ENCODE data around the gene DENND6B.
A peak's percentile ranks its signal among the peaks of the same experiment; 100 is the strongest.

The DENND6B gene

DNA sequence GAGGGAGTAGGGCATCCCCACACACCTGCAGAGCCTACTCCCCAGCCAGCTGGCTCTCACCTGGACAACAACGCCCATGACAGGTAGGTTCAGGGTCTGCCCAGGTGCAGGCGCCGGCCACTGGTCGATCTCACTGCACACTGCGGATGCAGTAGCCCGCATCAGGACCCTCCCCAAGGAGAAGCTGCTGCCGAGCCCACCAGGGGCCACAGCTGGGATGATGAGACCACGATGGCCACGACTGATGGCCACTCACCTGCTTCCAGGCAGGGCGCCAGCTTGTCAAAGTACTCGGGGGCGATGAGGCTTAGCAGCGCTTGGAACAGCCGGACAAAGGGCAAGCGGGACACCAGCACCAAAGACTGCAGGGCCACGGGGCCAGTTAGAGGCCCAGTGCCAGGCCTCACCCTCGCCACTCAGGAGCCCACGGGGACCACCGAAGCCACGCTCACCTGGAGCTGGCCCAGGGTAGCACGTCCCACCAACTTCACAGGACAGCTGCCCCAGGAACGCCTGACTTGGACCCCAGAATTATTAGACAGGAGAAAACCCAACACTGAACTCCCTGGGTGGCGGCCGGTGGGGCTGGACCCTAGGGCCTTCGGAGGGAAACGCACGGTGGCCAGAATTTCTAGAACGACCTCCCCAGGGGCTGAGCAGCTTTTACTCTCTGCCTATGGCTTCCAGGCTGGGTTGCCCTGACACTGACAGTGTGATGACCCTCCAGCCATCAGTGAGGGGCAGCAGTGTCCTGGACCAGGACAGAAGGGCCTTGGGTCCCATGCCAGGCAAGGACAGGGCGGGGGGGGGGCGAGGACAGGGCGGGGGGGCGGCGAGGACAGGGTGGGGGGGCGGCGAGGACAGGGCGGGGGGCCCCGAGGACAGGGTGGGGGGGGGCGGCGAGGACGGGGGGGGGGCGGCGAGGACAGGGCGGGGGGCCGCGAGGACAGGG lies 10.4 kb downstream of the DENND6B start:
- DNase-seq (ENCODE audit: low read depth): no peak

DNA sequence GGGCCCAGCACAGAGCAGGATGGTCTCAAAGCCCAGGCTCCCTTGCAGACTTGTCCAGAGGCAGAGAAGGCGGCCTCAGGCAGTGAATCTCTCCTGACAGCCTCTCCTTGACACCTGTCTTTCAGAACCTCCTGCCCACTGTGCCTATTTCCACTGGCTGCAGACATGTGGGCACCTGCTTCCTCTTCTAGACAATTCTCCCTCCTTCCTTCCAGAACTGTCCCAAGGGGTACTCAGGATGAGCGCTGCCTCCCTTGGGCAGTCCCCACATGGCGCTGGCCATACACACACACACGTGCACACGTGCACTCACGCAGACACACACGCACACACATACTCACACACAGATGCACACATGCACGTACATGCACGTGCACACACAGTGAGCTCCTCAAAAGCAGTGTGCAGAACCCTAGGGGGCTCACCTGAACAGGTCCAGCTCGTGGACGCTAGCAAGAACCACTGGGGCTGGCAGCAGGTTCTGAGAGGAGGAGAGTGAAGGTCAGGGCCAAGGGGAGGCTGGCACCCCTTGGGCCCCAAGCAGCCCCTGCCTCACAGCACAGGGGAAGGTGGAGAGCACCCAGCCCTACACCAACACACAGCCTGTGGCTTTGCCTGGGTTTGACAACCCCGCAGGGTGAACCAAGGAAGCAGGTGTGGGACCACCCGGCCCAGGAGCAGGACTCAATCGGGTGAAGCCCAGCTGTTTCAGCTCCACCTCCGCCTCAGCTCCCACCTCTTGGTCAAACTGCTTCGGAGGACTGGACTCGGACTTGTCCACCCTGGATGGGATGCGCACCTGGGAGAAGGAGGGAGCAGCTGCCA lies 11.3 kb downstream of the DENND6B start:
- no peak for DNase-seq (ENCODE audit: low read depth)

DNA sequence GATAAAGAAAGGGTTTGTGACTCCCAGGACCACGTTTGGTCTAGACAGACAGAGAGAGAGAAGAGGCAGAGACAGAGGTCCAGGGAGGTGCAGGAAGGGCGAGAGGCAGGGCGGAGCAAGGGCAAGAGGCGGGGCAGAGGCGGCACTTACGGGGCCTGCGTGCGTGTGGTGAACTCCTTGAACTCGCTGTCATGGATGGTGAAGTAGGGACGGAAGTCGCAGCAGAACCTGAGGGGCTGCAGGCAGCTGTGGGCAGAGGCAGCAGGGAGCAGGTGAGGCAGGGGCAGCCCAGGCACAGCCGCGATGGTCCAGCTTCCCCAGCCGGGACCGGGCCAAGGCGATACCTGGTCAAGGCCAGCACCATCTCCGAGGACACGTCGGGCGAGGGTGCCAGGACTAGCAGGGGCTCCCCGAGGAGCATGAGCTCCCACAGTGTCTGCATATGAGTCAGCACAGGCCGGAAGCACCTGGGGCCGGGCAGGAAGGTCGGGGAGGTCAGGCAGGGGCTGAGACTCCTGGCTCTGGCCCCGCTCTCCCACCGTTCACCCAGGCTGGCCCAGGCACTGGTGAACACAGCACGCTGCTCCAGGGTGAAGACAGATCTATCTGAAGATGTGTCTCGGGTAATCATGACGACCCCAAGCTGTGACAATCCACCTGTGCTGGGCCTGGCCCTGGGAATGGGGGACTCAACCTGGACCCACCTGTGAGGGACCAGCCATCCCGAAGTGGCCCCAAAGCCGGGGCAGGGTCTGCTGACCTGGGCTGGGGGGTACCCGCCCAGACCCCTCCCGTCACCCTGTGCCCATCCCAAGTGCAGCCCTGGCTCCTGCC lies 12.1 kb downstream of the DENND6B start:
- peak; percentile 76 for DNase-seq (ENCODE audit: low read depth)

DNA sequence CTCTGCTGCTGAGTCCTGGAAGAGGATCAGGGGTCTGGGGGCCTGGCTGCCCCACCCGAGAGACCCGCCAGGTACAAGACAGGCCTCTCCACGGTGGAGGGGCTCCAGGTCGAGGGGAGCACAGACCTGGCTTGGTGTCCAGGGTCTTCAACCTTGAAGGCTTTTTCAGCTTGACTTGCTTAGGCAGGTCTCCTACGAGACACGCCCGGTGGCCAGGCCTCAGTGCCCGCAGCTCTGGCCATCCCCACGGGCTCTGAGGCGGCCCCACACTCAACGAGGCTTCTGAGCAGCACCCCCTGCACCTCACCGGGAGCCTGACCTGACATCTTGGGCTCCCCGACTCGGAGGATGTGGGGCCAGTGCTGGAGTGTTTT lies 12.7 kb downstream of the DENND6B start:
- DNase-seq (ENCODE audit: low read depth): no peak

DNA sequence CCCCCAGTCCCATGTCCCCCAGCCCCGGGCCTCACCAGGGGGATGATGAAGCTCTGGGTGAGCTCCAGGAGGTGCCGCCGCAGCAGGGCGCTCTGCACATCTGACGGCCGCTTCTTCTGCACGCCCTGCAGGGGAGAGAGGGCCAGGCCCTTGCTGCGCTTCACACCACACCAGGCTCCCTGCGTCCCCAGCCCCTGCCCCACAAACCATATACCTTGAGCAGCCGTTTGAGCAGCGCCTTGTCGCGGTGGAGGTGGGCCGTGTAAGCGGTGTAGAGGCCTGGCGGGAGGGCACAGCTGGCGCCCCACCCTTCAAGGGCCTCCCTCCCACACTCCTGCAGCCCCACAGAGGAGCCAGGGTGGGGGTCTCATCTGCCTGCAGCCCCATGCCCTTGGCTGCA lies 13.2 kb downstream of the DENND6B start:
- no peak for DNase-seq (ENCODE audit: low read depth)

DNA sequence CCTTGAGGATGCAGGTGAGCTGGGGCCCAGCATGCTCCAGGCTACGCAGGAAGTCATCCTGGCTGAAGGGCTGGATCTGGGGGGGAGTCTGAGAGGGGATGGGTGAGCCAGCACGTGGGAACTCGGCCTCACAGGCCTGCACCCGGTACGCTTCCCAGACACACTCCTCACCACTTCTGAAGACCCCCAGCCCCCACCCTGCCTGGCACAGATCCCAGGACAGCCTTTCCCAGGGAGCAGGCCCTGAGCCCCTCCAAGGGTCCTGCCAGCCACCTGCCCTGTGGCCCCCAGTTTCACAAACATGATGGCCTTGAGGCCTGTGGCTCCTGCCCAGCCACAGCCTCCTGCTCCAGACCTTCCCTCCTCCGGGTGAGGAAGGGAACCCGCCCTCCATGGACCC lies 13.8 kb downstream of the DENND6B start:
- no peak for DNase-seq (ENCODE audit: low read depth)

DNA sequence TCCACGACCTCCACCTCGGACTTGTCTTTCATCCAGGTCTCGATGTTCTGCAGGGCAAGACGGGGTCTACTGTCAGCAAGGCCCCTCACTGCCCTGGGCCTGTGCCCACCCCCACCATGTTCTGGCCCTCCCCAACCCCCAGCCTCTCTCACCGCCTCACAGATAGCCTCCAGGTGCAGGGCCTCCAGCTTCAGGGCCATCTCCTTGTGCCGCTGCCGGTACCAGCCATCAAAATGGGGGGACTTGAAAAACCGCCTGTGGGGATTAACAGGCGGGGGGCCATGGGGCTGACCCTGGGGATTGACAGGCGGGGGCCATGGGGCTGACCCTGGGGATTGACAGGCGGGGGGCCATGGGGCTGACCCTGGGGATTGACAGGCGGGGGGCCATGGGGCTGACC lies 14.4 kb downstream of the DENND6B start:
- no peak for DNase-seq (ENCODE audit: low read depth)

DNA sequence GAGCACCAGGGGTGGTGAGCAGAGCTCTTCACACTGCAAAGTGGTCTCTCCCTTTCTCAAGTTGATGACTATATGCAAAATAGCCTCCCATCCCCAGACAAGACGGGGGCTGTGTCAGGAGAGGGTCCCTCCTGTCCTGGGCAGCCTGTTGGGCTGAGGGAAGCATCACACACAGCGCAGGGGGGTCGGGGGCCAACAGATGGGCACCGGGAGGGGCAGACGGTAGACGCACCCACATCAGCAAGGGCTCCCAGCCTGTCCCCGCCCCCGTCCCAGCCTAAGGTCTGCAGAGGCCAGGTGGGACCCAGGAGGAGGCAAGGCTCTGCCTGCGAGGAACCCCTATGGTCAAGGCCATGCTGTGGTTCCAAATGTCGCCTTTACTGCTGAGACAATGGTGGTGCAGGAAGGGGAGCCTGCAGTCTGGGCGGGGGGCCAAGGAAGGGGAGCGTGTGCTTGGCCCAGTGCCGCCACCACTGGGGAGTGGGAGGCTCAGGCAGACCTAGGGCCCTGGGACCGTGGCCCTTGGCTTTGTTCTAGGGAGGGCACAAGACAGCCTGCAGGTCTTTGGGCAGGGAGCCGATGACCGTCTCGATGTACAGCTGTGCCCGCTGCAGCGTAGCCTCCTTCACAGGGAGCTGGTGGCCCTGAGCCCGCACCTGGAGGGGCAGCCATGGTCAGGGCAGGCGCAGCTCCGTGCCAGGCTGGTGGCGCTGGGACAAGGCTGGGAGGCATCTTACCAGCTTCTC lies 15.0 kb downstream of the DENND6B start:
- DNase-seq (ENCODE audit: low read depth): no peak

DNA sequence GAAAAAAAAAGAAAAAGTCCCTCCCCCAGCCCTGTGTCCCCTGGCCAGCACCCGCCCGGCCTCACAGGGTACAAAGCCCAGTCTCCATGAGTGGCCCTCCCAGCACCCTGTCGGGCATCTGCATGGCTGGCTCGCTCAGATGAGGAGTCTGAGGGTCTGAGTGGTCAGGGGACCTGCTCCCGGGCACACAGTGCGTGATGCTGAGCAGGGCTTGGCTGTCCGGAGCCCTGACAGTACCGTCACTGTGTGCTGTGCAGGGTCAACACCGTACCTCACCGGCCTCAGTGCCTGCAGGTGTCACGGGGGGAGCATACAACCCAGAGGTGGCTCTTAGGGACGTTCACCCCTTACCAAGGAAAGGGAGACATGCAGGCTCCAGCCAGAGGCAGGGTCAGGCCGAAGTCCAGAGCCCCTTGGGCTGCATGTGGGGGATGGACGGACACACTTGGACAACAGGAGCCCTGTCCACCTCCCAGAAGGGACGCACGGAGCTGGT lies 15.8 kb downstream of the DENND6B start:
- DNase-seq (ENCODE audit: low read depth): no peak

DNA sequence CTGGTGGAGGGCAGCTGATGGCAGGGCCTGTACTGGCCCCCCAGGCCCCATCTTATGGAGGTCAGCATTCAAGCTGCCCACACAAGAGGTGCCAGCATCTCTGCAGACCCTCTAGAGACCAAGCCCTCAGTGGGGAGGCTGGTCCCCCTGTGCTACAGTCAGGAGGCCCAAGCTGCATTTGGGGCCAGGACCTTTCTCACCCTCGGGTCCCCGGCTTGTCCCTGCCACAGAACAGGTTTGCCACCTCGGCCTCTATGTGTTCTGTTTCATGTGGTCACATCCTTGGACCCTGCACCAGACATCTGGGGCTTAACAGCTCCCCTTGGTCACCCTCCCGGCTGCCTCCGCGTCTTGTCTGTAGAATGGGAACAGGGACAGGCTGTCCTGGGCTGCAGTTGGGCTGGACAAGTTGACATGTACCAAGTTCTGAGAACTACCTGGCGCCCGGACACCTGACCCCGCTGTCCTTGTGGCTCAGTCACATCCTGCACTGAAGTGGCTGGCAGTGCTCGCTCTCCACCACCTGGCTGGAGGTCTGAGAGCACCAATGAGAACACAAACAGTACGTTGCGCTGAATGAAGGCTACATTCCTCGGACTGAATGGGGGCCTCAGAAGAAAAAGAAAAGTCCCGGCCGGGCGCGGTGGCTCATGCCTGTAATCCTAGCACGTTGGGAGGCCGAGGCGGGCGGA lies 16.6 kb downstream of the DENND6B start:
- no peak for DNase-seq (ENCODE audit: low read depth)

DNA sequence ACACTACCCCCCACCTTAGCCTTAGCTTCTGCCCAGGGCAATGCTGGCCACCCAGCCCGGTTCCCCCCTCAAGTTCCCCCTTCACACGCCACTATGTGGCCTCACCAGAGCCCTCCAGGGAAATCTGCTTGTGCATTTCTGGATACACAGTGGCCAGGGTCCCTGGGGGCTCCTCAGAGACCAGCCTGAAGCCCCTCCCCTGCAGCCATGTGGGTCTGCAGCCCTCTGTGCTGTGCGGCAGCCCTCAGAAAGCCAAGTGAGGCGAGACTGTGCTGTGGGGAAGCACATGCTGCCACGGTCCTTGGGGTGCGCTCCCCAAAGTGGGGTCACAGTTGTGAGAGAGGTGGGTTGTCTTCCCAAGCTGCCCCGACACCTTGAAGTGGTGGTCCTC lies 17.2 kb downstream of the DENND6B start:
- no peak for DNase-seq (ENCODE audit: low read depth)

DNA sequence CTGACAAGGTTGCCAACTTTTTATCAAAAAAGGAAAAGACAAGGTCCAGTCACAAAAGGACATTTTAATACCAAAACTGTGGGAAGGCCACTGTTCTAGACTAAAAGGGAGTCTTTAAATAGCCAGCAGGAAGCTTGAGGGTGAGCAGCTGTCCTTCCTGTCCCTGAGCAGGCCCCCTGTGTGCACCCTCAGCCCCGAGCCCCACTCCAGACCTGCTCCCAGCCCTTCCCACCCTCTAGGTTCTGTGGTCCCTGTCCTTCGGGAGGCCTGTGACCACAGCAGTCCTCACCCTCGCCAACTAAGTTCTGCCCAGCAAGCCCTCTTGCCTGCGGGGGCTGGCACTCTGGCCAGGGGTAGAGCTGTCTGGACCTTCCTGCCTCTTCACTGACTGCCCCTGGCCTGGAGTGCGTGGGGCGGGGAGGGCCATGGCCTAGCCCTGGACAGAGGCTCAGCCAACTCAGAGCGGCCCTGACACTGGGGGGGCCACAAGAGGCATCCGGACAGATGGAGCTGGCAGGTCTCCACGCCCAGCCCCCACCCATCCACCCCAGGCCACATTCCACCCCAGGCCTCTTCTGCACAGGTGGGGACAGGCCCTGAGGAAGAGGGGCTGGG lies 17.7 kb downstream of the DENND6B start:
- no peak for DNase-seq (ENCODE audit: low read depth)

DNA sequence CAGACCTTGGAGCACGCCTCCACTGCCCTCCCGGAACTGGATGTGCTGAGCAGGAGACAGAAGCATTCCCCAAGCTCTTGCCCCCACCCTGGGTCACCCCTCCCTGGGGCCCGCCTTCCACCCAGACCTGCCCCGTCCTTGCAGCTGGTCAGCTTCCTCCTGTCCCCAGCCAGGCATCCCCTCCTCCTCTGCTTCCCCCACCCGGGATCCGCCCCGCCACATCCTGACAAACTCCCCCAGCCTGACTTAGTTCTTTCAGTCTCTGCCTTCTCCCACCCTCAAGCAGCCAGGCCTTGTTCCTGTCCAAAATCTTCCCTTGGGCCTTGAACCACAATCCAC lies 18.2 kb downstream of the DENND6B start:
- DNase-seq (ENCODE audit: low read depth): no peak

DNA sequence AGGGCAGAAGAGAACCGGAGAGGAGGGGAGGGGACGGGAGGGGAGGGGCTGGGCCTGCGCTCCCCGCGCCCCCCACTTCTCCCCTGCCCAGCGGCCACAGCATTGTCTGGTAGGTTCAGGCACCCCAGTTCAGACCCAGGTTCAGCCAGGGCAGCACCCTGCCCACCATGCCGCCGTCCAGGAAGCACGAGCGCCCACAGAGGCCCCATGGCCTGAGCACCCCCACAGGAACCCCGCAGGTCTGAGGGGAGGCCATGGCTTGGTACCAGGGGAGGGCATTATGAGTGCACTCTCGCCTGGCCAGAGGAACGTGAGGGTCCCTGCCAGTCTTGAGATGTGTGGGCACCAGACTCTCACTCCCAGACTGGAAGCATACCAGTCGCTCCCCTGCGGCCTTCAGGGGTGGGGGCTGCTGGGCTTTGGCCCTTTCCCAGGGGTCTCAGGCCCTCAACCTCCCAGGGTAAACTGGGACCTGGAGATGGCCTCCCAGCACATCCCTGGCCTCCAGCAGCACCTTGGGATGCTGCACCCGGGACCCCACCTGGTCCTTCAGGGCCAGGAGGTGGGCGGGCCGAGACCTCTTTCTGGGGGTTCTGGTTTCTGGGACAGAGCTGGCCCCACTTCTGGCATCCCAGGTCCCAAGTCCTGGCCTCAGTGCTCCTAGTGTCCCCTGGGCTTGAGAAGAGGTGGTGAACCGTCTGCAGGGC lies 18.8 kb downstream of the DENND6B start:
- DNase-seq (ENCODE audit: low read depth): no peak

DNA sequence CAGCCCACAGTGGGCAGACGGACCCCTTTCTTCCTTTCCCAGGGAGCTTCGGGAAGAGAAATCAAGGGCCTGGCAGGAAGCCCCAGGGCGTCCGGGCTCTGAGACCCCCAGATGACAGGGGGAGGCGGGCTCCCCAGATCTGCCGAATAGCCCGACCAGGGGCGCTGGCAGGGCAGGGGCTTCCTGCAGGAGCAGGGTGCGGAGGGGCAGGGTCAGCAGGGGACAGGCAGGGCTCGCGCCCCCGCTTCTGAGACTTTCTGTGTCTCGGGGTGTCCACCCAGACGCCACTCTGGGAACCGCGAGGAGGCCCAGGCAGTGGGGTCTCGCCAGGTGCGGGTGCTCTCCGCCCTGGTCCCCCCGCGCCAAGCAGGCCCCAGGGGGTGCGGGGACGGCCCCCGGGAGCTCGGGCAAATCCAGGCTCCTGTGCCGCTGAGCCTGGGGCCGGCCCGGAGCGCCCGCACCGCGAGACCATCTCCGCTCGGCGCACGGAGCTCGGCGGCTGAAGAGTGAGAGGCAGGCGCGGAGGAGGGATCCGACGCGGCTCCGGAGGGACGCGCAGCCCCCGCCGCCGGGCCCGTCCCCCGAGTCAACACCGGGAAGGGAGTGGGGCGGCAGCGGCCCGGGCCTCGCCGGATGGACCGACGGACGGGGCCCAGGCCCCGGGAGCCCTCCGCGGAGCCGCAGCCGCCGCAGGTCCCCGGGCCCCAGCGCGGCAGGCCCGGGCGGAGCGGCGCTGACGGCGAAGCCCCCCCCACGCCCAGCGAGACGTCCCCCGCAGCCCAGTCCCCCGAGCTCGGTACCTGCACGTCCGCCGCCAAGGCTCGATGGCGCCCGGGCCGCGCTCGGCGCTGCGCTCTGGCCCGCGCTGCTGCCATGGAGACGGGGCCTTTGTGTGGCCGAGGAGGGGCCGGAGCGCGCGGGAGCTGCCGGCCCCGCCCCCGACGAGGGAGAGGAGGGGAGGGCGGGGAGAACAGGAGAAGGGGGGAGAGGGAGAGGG lies 19.8 kb downstream of the DENND6B start, which contains the start of gene PLXNB2:
Gene PLXNB2, minus strand, starts transcription at position 894 of the 997 bp plus-strand sequence. CDS start 17,062 bp downstream, outside the sequence.
- peak; percentile 24 for DNase-seq (ENCODE audit: low read depth)

DNA sequence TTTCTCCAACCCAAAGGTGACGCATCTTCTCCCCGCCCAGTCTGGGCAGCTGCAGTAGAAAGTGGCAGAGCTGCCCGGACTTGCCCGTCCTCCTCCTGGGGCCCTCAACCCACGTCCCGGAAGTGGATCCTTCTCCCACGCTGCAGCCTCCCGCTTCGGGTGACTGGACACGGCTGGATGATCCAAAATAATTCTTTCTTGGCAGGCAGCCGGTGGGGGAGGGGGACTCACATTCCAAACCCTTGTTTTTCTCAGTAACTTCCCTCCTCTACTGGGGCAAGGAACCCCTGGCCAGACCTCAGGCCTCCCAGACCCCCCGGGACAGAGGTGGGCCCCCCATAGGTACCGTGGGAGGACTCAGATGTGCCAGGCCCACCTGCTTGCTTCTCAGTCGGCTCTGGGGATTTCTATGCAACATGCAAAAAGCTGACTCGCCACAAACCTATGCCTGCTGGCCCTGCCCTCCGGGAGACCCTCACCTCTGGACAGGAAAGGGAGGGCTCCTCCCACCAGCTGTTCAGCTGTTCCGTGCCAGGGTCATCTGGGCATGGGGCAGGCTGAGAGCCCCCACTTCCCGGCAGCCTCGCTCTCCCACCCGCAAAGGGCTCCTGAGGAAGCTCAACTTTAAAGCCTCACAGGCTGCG lies 20.8 kb downstream of the DENND6B start:
- DNase-seq (ENCODE audit: low read depth): no peak

DNA sequence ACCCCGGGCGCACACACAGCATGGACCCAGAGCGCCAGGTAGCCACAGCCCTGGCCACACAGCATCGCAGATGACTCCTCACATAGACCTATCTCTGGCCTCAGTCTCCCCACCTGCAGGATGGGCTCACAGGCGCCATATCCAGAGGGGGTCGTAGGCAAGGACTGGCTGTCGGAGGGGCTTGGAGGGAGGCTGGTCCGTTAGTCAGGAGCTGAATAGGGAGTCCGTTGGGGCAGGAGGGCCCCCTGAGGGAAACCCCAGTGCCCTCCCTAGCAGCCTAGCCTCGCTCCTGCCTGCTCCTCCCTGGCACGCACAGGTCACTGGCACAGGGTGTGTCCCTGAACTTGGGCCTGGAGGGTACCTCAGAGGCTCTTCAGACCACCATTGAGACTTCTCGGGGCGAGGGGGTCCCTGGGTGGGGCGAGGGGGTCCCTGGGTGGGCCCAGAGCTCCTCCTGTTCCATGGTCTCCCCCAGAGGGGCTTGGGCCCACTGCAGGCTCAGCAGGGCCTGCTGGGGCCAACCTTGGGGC lies 21.4 kb downstream of the DENND6B start:
- no peak for DNase-seq (ENCODE audit: low read depth)
